ENCODE results near the gene MEI1.

The MEI1 gene

GRCh38 chr22:41831383-41831782 lies 132.1 kb downstream of the MEI1 start:
- H3K36me3 ChIP-seq (replicated peaks; ENCODE audit: low read depth, low read length) = peaks cover 32% of the 10 kb centered on the region
- H3K79me2 ChIP-seq (ENCODE audit: low read length) = peaks cover 48% of the 10 kb centered on the region
- H3K27me3 ChIP-seq (ENCODE audit: low read depth, low read length) = no peaks in the 10 kb centered on the region
- peak overlapping the region; percentile 77; the same call in 1 of the 2 replicates for H3K4me2 ChIP-seq (ENCODE audit: low read length)
- peaks cover 20% of the 10 kb centered on the region for H3K4me1 ChIP-seq (ENCODE audit: low read length)
- peak overlapping the region; percentile 89; the same call in 1 of the 2 replicates for H3K4me3 ChIP-seq (ENCODE audit: low read length)
- no peak overlapping the region for H3K9ac ChIP-seq (ENCODE audit: low read length)
- peak overlapping the region; percentile 89 for H3K27ac ChIP-seq (ENCODE audit: low read length)
- H4K20me1 ChIP-seq (ENCODE audit: insufficient read depth, low read length) = peaks cover 17% of the 10 kb centered on the region
- peaks cover 9% of the 10 kb centered on the region for H3K9me3 ChIP-seq (ENCODE audit: insufficient read depth, low read length)
- no peak overlapping the region for H2AFZ ChIP-seq (ENCODE audit: low read depth, low read length)
- TF ChIP-seq, protein P1, sequence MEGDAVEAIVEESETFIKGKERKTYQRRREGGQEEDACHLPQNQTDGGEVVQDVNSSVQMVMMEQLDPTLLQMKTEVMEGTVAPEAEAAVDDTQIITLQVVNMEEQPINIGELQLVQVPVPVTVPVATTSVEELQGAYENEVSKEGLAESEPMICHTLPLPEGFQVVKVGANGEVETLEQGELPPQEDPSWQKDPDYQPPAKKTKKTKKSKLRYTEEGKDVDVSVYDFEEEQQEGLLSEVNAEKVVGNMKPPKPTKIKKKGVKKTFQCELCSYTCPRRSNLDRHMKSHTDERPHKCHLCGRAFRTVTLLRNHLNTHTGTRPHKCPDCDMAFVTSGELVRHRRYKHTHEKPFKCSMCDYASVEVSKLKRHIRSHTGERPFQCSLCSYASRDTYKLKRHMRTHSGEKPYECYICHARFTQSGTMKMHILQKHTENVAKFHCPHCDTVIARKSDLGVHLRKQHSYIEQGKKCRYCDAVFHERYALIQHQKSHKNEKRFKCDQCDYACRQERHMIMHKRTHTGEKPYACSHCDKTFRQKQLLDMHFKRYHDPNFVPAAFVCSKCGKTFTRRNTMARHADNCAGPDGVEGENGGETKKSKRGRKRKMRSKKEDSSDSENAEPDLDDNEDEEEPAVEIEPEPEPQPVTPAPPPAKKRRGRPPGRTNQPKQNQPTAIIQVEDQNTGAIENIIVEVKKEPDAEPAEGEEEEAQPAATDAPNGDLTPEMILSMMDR (IDR thresholded peaks at IDR 0.05; ENCODE audit: low read depth, low read length) = no peak
- TF ChIP-seq EZH2phosphoT487 (IDR thresholded peaks at IDR 0.05; ENCODE audit: low read depth) = no peak

- peak overlapping the region; percentile 77 for H3K4me2 ChIP-seq (ENCODE audit: low read length)
- H4K20me1 ChIP-seq (ENCODE audit: insufficient read depth, low read length) = peaks cover 23% of the 10 kb centered on the region
- H3K36me3 ChIP-seq (replicated peaks; ENCODE audit: low read depth, low read length) = peaks cover 38% of the 10 kb centered on the region
- H3K27me3 ChIP-seq (ENCODE audit: low read depth, low read length) = no peaks in the 10 kb centered on the region
- H3K4me3 ChIP-seq (ENCODE audit: low read length) = peak overlapping the region; percentile 89
- peaks cover 54% of the 10 kb centered on the region for H3K79me2 ChIP-seq (ENCODE audit: low read length)
- no peak for TF ChIP-seq EZH2phosphoT487 (IDR thresholded peaks at IDR 0.05; ENCODE audit: low read depth)
- peak overlapping the region; percentile 89 for H3K27ac ChIP-seq (ENCODE audit: low read length)
- H3K4me1 ChIP-seq (ENCODE audit: low read length) = peaks cover 20% of the 10 kb centered on the region
- peak overlapping the region; percentile 83 for H3K9ac ChIP-seq (ENCODE audit: low read length)
- H3K9me3 ChIP-seq (ENCODE audit: insufficient read depth, low read length) = peaks cover 9% of the 10 kb centered on the region
- no peak overlapping the region for H2AFZ ChIP-seq (ENCODE audit: low read depth, low read length)
Observed at GRCh38 chr22:41831828-41832552, 132.7 kb downstream of the MEI1 start.

- no peaks in the 10 kb centered on the region for H3K27me3 ChIP-seq (ENCODE audit: low read depth, low read length)
- H3K4me2 ChIP-seq (ENCODE audit: low read length) = peak within 1 kb of the TSS; percentile 80
- H3K27ac ChIP-seq (ENCODE audit: low read length) = peak within 1 kb of the TSS; percentile 89
- no peak within 1 kb of the TSS for H2AFZ ChIP-seq (ENCODE audit: low read depth, low read length)
- no peak for TF ChIP-seq EZH2phosphoT487 (IDR thresholded peaks at IDR 0.05; ENCODE audit: low read depth)
- TF ChIP-seq, protein P1 (IDR thresholded peaks at IDR 0.05; ENCODE audit: low read depth, low read length) = no peak
- peaks cover 61% of the 10 kb centered on the region for H3K79me2 ChIP-seq (ENCODE audit: low read length)
- H3K9ac ChIP-seq (ENCODE audit: low read length) = peak within 1 kb of the TSS; percentile 87
- peaks cover 27% of the 10 kb centered on the region for H4K20me1 ChIP-seq (ENCODE audit: insufficient read depth, low read length)
- H3K36me3 ChIP-seq (replicated peaks; ENCODE audit: low read depth, low read length) = peaks cover 39% of the 10 kb centered on the region
- peak within 1 kb of the TSS; percentile 89 for H3K4me3 ChIP-seq (ENCODE audit: low read length)
- peaks cover 9% of the 10 kb centered on the region for H3K9me3 ChIP-seq (ENCODE audit: insufficient read depth, low read length)
- peaks cover 20% of the 10 kb centered on the region for H3K4me1 ChIP-seq (ENCODE audit: low read length)
Observed at GRCh38 chr22:41832553-41833368, 133.5 kb downstream of the MEI1 start, which contains the start of gene SREBF2. SREBF2 (plus strand) TSS chr22:41833105; CDS start chr22:41833271, 166 bp downstream.

DNA sequence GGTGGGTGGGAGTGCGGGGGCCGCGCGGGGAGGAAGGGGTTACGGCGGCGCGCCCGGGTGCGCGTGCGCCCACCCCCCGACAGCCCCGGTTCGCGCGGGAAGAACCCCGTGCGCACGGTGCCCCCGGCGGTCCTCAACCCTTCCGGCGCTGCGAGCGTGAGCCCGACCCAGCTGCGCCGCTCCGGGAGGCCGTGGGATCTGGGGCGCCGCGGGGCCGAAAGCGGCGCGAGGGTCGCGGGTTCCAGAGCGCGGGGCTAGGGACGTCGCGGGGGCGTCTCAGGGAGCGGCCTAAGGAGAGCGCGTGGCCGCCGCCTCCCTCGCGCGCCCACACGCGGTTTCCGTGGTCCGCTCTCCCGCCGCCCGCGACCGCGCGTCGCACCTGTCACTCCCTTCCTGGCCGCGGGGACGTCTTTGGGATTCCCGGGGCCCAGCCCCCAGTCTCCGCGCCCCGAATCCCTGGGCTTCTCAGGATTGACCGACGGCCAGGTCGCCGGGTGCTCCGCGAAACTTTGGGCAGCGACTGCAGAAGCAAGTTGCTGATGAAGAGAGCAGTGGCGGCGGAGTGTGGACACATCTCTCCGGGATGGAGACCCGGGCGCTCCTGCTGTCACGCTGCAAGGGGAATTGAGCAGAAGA lies 134.2 kb downstream of the MEI1 start:
- peaks cover 25% of the 10 kb centered on the region for H3K4me1 ChIP-seq (ENCODE audit: low read length)
- peak overlapping the region; percentile 80 for H3K4me2 ChIP-seq (ENCODE audit: low read length)
- no peak overlapping the region for H2AFZ ChIP-seq (ENCODE audit: low read depth, low read length)
- H3K27ac ChIP-seq (ENCODE audit: low read length) = peak overlapping the region; percentile 89
- peaks cover 44% of the 10 kb centered on the region for H3K36me3 ChIP-seq (replicated peaks; ENCODE audit: low read depth, low read length)
- H3K4me3 ChIP-seq (ENCODE audit: low read length) = peak overlapping the region; percentile 89
- H3K79me2 ChIP-seq (ENCODE audit: low read length) = peaks cover 68% of the 10 kb centered on the region
- H3K27me3 ChIP-seq (ENCODE audit: low read depth, low read length) = no peaks in the 10 kb centered on the region
- peaks cover 34% of the 10 kb centered on the region for H4K20me1 ChIP-seq (ENCODE audit: insufficient read depth, low read length)
- peak overlapping the region; percentile 87 for H3K9ac ChIP-seq (ENCODE audit: low read length)
- TF ChIP-seq, protein P1 (IDR thresholded peaks at IDR 0.05; ENCODE audit: low read depth, low read length) = no peak
- no peak for TF ChIP-seq EZH2phosphoT487 (IDR thresholded peaks at IDR 0.05; ENCODE audit: low read depth)
- H3K9me3 ChIP-seq (ENCODE audit: insufficient read depth, low read length) = peaks cover 9% of the 10 kb centered on the region

Measured in OCI-LY3 (cell line).